ENCODE results near the gene TBC1D5.

GRCh38 chr3:17656264-17656663 lies 86.2 kb downstream of the TBC1D5 start:
- TF ChIP-seq, protein P1, sequence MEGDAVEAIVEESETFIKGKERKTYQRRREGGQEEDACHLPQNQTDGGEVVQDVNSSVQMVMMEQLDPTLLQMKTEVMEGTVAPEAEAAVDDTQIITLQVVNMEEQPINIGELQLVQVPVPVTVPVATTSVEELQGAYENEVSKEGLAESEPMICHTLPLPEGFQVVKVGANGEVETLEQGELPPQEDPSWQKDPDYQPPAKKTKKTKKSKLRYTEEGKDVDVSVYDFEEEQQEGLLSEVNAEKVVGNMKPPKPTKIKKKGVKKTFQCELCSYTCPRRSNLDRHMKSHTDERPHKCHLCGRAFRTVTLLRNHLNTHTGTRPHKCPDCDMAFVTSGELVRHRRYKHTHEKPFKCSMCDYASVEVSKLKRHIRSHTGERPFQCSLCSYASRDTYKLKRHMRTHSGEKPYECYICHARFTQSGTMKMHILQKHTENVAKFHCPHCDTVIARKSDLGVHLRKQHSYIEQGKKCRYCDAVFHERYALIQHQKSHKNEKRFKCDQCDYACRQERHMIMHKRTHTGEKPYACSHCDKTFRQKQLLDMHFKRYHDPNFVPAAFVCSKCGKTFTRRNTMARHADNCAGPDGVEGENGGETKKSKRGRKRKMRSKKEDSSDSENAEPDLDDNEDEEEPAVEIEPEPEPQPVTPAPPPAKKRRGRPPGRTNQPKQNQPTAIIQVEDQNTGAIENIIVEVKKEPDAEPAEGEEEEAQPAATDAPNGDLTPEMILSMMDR (IDR thresholded peaks at IDR 0.05; ENCODE audit: low read depth, low read length): no peak
- no peak for TF ChIP-seq POLR2A (IDR thresholded peaks at IDR 0.05; ENCODE audit: extremely low read depth, insufficient read length)

Measured in NB4 (cell line).